Measurements from ENCODE around the gene AZIN2.
"Not testable (repeated sequence)": the region's sequence is repeated elsewhere in the genome, so short reads cannot be mapped to it uniquely, and the experiment has no call there.

Gene AZIN2

GRCh38 chr1:33131191-33131590, 50.2 kb downstream of the AZIN2 start:
- no peak for DNase-seq

- no peak for DNase-seq
These were observed 51.6 kb downstream of the AZIN2 start for GRCh38 chr1:33132549-33132948.

- DNase-seq, result no peak
These were observed 52.6 kb downstream of the AZIN2 start for GRCh38 chr1:33133478-33134105.

- not testable (repeated sequence) for DNase-seq
These were observed 55.1 kb downstream of the AZIN2 start for GRCh38 chr1:33136041-33136440.

GRCh38 chr1:33137800-33138199, 56.8 kb downstream of the AZIN2 start:
- DNase-seq, result no peak

GRCh38 chr1:33140153-33141149, 59.5 kb downstream of the AZIN2 start:
- no peak for DNase-seq

GRCh38 chr1:33141216-33141615, 60.3 kb downstream of the AZIN2 start:
- no peak for DNase-seq

GRCh38 chr1:33141781-33142180, 60.8 kb downstream of the AZIN2 start:
- no peak for DNase-seq

GRCh38 chr1:33142483-33143064, 61.6 kb downstream of the AZIN2 start:
- no peak for DNase-seq

GRCh38 chr1:33143176-33143575, 62.2 kb downstream of the AZIN2 start:
- DNase-seq, result no peak

GRCh38 chr1:33143698-33144097, 62.7 kb downstream of the AZIN2 start:
- peak in 1 of 2 donors; percentile 6 for DNase-seq

GRCh38 chr1:33146003-33146402, 65.0 kb downstream of the AZIN2 start:
- DNase-seq, result no peak

- DNase-seq, result no peak
These were observed 66.5 kb downstream of the AZIN2 start for GRCh38 chr1:33147275-33147996.

- no peak for DNase-seq
These were observed 67.0 kb downstream of the AZIN2 start for GRCh38 chr1:33147997-33148314.

- DNase-seq, result no peak
These were observed 67.7 kb downstream of the AZIN2 start for GRCh38 chr1:33148615-33149014.

- no peak for DNase-seq
These were observed 68.7 kb downstream of the AZIN2 start for GRCh38 chr1:33149453-33150190.

GRCh38 chr1:33150522-33150921, 69.6 kb downstream of the AZIN2 start:
- DNase-seq, result no peak

- no peak for DNase-seq
These were observed 70.2 kb downstream of the AZIN2 start for GRCh38 chr1:33151116-33151515.

- no peak for DNase-seq
These were observed 71.9 kb downstream of the AZIN2 start for GRCh38 chr1:33152685-33153432.

- no peak for DNase-seq
These were observed 72.7 kb downstream of the AZIN2 start for GRCh38 chr1:33153650-33154049.

- DNase-seq, result no peak
These were observed 75.1 kb downstream of the AZIN2 start for GRCh38 chr1:33155877-33156538.

Measured in inflammatory macrophage treated with lipopolysaccharide for 1 hour (primary cell).